ENCODE measurements around the gene MCF2L.
"Not testable (repeated sequence)": the region's sequence is repeated elsewhere in the genome, so short reads cannot be mapped to it uniquely, and the experiment has no call there.

The MCF2L gene

DNA sequence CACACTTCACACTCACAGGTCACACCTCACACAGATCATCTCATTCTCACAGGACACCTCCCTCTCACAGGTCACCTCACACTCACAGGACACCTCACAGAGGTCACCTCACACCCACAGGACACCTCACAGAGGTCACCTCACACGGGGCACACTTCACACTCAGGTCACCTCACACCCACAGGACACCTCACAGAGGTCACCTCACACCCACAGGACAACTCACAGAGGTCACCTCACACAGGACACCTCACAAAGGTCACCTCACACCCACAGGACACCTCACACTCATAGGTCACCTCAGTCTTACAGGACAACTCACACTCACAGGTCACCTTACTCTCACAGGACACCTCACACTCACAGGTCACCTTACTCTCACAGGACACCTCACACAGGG, 143.5 kb downstream of the MCF2L start:
- DNase-seq (ENCODE audit: low spot score) = not testable (repeated sequence)

DNA sequence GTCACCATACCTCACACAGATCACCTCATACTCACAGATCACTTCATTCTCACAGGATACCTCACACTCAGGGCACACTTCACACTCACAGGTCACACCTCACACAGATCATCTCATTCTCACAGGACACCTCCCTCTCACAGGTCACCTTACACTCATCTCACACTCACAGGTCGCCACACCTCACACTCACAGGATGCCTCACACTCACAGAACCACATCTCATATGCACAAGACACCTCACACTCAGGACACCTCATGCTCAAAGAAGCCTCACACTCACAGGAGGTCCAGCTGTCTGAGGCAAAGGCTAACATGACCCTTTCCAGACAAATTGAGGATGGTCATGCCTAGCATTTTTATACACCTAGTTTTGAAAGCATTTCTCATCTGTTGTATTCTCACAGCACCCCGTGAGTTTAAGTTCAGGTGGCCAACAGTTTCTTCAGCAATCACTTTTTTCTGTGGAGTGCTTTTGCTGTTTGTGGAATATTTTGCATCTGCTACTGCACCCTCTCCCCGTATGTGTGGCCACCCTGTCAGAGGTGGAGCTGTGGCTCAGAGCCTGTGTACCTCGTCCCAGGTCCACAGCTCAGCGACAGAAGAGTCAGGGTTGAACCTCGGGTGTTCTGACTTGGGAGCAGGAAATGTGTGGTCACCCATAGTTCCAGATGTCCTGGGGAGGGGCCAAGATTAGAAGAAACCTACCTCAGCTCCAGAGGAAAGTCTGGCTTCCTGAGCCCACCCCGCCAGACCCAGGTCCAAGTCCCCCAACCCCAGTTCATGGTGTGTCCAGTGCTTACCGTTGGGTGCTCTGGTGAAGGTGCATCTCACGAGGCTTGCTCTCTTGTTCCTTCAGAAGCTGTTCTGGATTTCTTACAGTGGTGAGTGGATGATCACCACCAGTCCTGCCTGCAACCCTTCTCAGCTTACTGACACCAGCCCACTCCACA, 144.2 kb downstream of the MCF2L start:
- no peak for DNase-seq (ENCODE audit: low spot score)

DNA sequence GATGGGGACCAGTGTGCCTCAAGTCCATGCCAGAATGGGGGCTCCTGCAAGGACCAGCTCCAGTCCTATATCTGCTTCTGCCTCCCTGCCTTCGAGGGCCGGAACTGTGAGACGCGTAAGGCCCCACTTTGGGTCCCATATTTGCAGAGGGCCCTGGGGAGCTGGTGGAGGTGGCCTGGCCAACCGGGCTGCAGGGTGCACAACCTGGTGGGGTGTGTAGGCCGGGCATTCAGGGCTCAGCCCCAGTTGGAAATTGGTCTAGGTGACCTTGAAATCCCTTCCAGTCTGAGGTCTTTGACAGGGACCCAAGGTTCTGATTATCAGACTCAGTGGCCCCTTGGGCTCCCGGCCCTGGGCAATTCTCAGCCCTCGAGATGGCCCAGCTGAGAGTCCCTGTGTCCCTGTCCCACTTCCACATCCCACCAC, 144.8 kb downstream of the MCF2L start:
- no peak for DNase-seq (ENCODE audit: low spot score)

DNA sequence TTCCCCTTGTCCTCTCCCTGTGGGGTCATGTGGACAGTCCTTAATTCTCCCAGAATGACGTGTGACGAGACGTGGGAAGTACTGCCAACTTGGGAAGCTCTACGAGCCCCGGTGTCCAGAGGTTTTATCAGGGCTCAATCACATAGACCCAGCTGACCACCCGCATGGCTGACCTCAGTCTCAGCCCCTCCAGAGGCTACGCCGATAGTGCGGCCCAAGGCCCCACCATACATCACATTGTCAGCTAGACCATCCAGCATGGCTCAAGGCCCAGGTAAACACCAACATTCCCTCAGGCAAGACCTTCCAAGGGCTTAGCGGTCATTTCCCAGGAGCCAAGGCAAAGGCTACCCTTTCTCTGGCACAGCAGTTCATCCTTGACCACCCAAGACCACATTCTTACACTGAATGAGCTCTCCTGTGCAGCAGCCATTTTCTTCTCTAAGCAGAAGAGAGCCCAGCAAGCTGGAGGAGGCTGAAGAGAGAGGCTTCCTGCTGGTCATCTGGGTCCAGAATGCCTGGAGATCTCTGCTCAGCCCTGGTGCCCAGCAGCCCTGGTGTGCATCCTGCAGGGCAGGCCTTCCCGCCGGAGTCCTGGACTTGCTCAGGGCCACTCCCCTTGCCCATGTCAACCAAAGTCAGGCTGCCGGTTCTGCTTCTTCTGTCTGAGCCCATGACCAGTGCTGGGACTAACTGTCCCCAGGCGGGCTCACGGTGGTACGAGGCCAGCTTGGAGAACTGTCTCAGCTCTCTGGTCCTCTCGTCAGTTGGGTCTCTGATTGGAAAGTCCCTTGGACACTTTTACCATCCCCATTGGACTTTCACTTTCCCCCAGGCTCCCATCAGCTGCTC, 145.7 kb downstream of the MCF2L start:
- DNase-seq (ENCODE audit: low spot score) = no peak

DNA sequence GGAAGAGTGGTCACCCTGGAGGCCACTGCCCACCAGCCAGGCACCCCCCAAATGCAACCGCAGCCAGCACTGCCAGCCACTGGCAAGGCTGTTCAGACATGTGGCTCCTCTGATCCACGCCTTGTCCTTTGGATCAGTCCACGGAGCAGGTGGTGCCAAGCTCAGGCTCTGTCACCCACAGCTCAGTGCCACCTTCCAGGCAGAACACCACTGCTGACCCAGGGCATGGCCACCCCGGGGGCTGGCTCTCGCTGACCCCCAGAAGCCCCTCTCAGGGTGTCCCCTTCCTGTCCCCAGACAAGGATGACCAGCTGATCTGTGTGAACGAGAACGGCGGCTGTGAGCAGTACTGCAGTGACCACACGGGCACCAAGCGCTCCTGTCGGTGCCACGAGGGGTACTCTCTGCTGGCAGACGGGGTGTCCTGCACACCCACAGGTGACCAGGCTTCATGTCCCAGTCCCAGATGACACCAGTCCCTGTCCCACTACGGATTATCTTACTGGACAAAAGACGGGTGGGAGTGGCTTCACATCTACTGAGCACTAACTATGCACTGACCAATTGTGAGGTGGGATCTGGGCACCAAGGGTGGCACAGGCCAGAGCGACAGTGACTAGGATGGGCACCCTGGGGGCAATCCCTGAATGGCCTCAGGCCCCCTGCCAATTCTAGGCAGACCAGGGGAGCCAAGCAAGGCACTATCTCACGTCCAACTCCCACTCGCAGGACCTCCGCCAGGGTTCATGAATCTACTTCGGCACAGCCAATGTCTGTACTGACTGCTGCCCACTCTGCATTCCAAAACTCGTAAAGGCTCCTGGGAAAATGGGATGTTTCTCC, 146.6 kb downstream of the MCF2L start:
- DNase-seq (ENCODE audit: low spot score) = no peak

DNA sequence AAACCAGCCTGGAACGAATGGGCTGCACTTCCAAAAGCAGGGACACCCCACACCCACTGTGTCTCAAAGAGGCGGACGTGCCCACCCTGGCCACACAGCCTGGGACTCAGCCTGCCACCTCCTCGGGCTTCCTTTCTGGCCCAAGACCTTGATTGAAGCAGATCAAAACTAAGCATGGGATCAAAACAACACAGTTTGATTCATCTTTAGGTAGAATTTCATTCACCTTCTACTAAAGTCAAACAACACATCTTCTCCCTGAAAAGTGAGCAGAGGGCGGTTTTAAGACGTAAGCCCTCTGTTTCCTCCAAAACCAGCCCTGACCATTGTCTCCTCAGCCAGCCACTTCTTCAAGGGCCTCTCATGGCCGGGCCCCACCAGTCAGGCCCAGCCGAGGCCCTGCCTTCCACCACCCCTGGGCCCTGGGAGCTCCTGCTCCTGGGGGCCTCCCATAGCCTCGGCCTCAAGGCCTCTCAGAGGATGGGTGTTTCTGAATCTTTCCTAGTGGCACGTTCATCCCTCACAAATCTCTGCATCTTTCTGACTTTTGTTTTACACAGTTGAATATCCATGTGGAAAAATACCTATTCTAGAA, 147.3 kb downstream of the MCF2L start:
- DNase-seq (ENCODE audit: low spot score) = no peak

DNA sequence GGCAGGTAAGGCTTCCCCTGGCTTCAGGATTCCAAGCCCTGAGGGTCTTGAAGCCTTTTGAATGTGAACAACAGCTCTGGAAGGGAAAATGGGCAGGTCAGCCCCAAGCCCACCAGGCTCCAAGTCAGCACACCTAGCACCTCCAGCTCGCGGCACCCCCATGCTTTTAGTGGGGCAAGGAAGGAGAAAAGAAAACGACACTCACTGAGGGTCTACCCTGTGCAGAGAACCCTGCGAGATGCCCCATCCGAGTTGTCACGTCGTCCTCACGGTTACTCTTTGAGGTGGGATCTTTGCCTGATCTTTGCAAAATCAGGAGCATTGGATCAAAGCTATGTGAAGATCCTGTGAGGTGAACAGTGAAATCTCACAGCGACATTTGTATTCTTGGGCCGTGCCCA, 147.9 kb downstream of the MCF2L start:
- no peak for DNase-seq (ENCODE audit: low spot score)

DNA sequence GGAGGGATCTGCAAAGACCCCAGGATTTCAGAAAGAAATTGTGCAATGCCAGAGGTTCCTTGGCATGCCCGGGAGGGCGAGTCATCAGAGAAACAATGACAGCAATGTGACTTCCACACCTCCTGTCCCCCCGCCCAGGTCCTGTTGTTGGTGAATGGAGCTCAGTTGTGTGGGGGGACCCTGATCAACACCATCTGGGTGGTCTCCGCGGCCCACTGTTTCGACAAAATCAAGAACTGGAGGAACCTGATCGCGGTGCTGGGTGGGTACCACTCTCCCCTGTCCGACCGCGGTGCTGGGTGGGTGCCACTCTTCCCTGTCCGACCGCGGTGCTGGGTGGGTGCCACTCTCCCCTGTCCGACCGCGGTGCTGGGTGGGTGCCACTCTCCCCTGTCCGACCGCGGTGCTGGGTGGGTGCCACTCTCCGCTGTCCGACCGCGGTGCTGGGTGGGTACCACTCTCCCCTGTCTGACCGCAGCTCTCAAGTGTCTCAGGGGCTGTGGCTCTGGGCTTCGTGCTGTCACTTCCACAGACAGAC, 148.4 kb downstream of the MCF2L start:
- DNase-seq (ENCODE audit: low spot score) = no peak

DNA sequence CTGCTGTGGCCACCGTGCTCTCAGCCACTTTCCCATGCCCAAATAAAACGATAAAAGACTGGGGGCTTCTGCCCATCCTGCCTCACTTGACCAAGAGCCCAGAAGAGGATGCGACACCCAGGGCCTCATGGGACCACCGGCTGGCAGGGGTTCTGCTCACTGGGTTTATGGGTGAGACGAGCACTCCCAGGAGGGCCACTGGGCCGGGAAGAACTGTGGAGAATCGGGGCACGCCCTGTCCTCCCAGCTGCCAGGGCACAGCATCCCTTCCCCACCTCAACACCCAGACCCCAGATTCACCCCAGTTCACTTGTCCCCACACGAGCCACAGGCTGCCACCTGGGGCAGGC, 148.9 kb downstream of the MCF2L start:
- no peak for DNase-seq (ENCODE audit: low spot score)

DNA sequence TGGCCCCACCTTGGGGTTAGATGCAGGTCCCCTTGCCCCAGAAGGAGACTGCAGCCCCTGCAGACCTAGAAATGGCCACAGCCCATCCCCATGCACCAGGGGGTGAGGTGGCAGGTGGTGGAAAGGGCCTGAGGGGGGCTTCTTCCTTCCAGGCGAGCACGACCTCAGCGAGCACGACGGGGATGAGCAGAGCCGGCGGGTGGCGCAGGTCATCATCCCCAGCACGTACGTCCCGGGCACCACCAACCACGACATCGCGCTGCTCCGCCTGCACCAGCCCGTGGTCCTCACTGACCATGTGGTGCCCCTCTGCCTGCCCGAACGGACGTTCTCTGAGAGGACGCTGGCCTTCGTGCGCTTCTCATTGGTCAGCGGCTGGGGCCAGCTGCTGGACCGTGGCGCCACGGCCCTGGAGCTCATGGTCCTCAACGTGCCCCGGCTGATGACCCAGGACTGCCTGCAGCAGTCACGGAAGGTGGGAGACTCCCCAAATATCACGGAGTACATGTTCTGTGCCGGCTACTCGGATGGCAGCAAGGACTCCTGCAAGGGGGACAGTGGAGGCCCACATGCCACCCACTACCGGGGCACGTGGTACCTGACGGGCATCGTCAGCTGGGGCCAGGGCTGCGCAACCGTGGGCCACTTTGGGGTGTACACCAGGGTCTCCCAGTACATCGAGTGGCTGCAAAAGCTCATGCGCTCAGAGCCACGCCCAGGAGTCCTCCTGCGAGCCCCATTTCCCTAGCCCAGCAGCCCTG, 149.4 kb downstream of the MCF2L start:
- no peak for DNase-seq (ENCODE audit: low spot score)

DNA sequence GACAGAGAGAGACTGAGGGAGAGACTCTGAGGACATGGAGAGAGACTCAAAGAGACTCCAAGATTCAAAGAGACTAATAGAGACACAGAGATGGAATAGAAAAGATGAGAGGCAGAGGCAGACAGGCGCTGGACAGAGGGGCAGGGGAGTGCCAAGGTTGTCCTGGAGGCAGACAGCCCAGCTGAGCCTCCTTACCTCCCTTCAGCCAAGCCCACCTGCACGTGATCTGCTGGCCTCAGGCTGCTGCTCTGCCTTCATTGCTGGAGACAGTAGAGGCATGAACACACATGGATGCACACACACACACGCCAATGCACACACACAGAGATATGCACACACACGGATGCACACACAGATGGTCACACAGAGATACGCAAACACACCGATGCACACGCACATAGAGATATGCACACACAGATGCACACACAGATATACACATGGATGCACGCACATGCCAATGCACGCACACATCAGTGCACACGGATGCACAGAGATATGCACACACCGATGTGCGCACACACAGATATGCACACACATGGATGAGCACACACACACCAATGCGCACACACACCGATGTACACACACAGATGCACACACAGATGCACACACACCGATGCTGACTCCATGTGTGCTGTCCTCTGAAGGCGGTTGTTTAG, 150.3 kb downstream of the MCF2L start:
- DNase-seq (ENCODE audit: low spot score) = no peak

DNA sequence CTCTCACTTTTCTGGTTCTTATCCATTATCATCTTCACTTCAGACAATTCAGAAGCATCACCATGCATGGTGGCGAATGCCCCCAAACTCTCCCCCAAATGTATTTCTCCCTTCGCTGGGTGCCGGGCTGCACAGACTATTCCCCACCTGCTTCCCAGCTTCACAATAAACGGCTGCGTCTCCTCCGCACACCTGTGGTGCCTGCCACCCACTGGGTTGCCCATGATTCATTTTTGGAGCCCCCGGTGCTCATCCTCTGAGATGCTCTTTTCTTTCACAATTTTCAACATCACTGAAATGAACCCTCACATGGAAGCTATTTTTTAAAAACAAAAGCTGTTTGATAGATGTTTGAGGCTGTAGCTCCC, 150.8 kb downstream of the MCF2L start:
- DNase-seq (ENCODE audit: low spot score) = no peak

DNA sequence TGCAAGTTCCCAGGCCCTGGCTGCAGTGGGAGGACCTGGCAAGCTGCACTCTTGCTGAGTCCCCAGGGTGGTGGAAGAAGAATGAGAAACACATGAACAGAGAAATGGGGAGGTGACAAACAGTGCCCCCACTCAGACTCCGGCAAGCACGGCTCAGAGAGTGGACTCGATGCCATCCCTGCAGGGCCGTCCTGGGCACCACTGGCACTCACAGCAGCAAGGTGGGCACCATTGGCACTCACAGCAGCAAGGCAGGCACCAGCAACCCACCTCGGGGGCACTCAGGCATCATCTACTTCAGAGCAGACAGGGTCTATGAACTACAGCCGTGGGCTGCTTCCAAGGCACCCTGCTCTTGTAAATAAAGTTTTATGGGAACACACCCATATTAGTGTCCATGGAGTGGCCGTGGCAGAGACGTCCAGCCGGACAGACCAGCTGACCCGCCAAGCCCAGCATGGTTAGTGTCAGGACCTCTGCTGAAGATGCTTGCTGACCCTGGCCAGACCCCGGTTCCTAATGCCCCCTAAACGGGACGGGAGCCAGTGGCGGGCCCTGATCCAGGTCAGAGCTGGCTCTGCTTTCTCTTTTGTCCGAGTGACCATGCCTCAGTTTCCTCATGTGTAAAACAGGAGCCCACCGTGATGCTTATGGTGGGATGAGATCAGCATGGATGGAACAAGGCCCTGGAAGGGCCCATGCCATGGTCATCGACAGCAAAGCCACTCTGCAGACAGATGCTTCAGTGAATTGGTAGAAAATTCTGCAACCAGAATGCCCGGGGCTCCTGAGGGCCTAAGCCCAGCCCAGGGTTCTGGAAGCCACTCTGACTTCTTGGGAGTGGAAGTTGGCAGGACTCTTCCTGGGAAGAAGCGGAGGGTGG, 151.5 kb downstream of the MCF2L start:
- DNase-seq (ENCODE audit: low spot score) = no peak

DNA sequence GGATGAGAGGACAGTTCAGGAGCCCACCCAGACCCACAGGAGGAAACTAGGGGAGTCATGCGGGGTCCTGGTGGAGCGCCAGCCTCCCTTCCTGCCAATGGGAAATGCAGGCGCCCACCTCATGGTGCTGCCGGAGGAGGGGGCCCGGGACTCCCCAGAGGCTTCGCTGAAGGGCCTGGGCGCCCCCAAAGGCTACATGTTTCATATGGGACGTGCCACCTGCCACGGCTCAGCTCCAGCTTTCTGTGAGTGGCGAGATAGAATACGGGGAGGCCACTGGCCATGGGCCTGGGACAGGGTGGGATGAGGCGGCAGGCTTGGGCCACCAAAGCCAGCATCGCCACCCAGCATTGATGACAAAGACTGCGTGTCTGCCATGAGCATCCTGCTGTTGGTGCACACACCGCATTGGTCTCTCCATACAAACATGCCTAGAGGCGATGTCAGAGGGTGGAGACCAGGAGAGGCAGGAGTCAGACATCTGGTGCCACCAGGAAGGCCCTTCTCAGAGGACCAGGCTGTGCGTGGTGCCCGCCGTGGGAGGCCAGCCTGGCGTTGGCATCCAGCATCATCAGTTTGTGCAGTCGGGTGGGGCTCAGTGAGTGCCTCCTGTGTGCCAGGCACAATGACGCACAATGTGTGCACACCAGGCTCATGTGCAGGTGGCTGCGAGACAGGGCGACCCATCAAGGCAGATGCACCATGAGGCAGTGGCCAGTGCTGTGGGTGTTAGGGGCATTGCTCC, 152.3 kb downstream of the MCF2L start:
- no peak for DNase-seq (ENCODE audit: low spot score)

DNA sequence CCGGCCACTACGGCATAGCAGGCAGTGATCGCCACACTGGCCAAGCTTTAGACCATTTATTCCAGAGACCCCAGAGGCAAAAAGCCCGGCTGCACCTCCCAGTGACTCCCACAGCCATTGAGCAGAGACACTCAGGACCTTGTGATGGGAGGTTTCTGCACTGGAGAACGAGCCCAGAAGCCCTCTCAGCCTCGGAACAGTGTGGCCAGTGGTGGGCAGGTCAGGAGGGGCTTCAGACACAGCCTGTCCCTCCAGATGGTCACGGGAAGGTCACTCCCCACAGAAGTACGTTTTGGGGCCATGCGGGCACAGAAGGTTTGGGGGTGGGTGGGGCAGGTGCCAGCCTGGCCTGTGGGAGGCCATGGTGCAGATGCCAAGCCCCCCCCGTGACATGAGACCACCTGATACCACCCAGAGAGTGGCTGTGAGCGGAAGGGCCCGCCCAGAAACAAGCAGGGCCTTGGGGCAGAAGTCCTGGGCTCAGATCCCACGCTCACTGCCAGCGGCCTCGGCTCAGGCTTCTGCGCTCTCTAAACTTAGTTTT, 153.0 kb downstream of the MCF2L start:
- no peak for DNase-seq (ENCODE audit: low spot score)

DNA sequence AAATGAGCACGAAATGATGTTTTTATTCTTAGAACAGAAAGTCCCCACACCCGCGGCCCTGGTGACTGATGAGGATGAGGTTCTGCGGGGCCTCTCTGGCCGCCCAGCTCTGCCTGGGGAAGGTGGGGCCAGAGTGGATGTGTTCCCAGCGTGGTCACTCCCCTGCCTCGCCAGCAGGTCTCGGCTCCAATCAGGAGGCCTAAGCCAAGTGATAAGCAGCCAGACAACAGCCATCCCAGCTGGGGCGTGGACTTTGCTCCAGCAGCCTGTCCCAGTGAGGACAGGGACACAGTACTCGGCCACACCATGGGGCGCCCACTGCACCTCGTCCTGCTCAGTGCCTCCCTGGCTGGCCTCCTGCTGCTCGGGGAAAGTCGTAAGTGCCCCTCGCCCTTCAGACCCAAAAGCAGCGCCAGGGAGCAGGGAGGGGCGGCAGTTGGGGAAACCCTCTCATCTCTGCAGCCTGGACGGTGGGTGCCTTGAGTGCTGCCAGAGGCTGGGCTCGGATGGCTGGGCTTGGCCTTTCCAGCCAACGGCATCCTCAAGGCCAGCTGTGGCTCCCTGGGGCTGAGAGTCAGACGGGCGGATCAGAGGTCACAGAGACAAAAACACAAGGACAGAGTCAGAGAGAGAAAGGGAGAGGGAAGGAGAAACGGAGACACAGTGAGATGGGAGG, 153.7 kb downstream of the MCF2L start, which contains the start of gene F10:
Gene F10 (plus strand): TSS at position 250 of the 676 bp plus-strand sequence. CDS start 57 bp downstream, at position 307.
- no peak for DNase-seq (ENCODE audit: low spot score)
